Measurements from ENCODE around the gene MAN1C1. TPM values are rescaled to one million over a fixed set of nuclear protein-coding genes. Genes with fewer than 3 reads are reported as not detected.

Gene MAN1C1
- polyA plus RNA-seq, 1 donor from 2014 or later: 1.3 TPM

DNA sequence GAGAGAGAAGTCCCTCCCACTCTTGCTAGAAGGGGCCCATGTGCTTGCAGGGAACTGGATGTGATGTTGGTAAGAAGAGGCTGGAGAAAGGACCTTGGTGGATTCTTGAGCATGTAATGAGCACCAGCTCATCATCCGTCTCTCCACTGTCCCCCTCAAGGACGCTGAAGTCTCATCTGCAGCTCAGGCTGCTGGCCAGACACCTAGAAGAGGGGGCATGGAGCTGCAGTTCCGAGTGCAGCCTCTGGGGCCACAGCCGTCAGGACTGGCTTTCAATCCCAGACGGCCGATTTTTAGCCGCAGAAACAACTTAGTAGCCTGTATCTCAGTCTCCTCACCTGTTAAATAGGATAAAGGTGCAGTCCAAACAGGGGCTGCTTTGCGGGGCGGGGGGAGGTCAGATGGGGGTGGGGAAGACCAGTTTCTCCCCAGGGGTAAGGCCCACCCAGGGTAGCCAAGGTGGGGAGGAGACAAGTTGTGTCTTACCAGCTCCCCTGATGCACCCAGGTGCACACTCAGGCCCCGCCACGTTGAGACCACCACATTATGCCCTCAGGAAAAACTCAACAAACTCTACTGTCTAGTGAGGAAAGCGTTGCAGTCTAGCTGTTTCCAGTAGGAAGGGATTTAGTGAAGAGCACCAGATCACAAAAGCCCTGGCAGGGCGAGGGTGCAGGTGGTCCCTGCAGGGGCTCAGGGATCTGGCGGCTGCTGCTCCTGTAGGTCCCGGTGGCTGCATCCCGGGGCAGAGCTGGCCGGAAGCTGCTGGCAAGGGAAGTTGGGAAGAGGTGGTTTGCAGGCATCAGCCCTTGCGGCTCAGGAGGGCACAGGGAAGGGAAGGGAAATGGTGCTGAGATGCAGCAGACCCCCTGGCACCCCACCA is 43.6 kb upstream of the MAN1C1 start:
- TF ChIP-seq, protein P1, sequence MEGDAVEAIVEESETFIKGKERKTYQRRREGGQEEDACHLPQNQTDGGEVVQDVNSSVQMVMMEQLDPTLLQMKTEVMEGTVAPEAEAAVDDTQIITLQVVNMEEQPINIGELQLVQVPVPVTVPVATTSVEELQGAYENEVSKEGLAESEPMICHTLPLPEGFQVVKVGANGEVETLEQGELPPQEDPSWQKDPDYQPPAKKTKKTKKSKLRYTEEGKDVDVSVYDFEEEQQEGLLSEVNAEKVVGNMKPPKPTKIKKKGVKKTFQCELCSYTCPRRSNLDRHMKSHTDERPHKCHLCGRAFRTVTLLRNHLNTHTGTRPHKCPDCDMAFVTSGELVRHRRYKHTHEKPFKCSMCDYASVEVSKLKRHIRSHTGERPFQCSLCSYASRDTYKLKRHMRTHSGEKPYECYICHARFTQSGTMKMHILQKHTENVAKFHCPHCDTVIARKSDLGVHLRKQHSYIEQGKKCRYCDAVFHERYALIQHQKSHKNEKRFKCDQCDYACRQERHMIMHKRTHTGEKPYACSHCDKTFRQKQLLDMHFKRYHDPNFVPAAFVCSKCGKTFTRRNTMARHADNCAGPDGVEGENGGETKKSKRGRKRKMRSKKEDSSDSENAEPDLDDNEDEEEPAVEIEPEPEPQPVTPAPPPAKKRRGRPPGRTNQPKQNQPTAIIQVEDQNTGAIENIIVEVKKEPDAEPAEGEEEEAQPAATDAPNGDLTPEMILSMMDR (IDR thresholded peaks at IDR 0.05; ENCODE audit: poor library complexity, severe bottlenecking): peak; percentile 25
- TF ChIP-seq REST (IDR thresholded peaks at IDR 0.05; ENCODE audit: borderline replicate concordance): no peak
- Histone ChIP-seq H3K27ac (ENCODE audit: low read length) (no peak overlapping the region), H3K36me3 (ENCODE audit: insufficient read depth, low read length) (no peaks in the 10 kb centered on the region), H3K27me3 (ENCODE audit: insufficient read depth, low read depth, low read length) (no peaks in the 10 kb centered on the region), H2AFZ (ENCODE audit: low read depth, low read length) (no peak overlapping the region), H3K4me3 (ENCODE audit: low read length) (no peak overlapping the region), H3F3A (ENCODE audit: insufficient read depth, low read length, poor library complexity, severe bottlenecking) (no peaks in the 10 kb centered on the region), H3K9ac (ENCODE audit: low read length) (no peak overlapping the region), H3K4me2 (ENCODE audit: low read length) (no peak overlapping the region), H4K20me1 (ENCODE audit: insufficient read depth) (no peaks in the 10 kb centered on the region), H3K9me2 (ENCODE audit: insufficient read depth, low read length) (no peaks in the 10 kb centered on the region), H3K79me2 (replicated peaks; ENCODE audit: insufficient read depth, low read length) (no peaks in the 10 kb centered on the region), H3K9me3 (ENCODE audit: low read length) (no peaks in the 10 kb centered on the region)

GRCh38 chr1:25573591-25573930 is 43.0 kb upstream of the MAN1C1 start:
- no peaks in the 10 kb centered on the region for H3K36me3 ChIP-seq (ENCODE audit: insufficient read depth, low read length)
- TF ChIP-seq, protein P1 (IDR thresholded peaks at IDR 0.05; ENCODE audit: poor library complexity, severe bottlenecking): no peak
- TF ChIP-seq REST (IDR thresholded peaks at IDR 0.05; ENCODE audit: borderline replicate concordance) (no peak), SMC3 (conservative IDR thresholded peaks at IDR 0.05; ENCODE audit: poor library complexity) (no peak), EP300 (conservative IDR thresholded peaks at IDR 0.05; ENCODE audit: poor library complexity, severe bottlenecking) (no peak), TAF1 (IDR thresholded peaks at IDR 0.05; ENCODE audit: low read depth) (no peak), RAD21 (conservative IDR thresholded peaks at IDR 0.05) (no peak), MXI1 (conservative IDR thresholded peaks at IDR 0.05; ENCODE audit: poor library complexity, severe bottlenecking) (no peak), POLR2AphosphoS5 (IDR thresholded peaks at IDR 0.05) (no peak), EZH2 (IDR thresholded peaks at IDR 0.05; ENCODE audit: borderline replicate concordance, insufficient read depth, low read length, poor library complexity, severe bottlenecking) (no peak)
- no peaks in the 10 kb centered on the region for H3K9me3 ChIP-seq (ENCODE audit: low read length)
- H3K27ac ChIP-seq (ENCODE audit: low read length): no peak overlapping the region
- H3K4me3 ChIP-seq (ENCODE audit: low read length): no peak overlapping the region
- no peaks in the 10 kb centered on the region for H3K79me2 ChIP-seq (replicated peaks; ENCODE audit: insufficient read depth, low read length)
- no peaks in the 10 kb centered on the region for H4K20me1 ChIP-seq (ENCODE audit: insufficient read depth)
- H3K9ac ChIP-seq (ENCODE audit: low read length): no peak overlapping the region
- no peaks in the 10 kb centered on the region for H3K27me3 ChIP-seq (ENCODE audit: insufficient read depth, low read depth, low read length)
- no peaks in the 10 kb centered on the region for H3F3A ChIP-seq (ENCODE audit: insufficient read depth, low read length, poor library complexity, severe bottlenecking)
- H3K9me2 ChIP-seq (ENCODE audit: insufficient read depth, low read length): no peaks in the 10 kb centered on the region
- H2AFZ ChIP-seq (ENCODE audit: low read depth, low read length): no peak overlapping the region
- H3K4me2 ChIP-seq (ENCODE audit: low read length): no peak overlapping the region
